Loucy (cell line): ENCODE results near the gene SAP30.

Experiments used
- EZH2phosphoT487 ChIP-seq: fragments of 200-600 bp; IDR thresholded peaks from 2 replicates; pipeline ENCODE4 v1.6.1; 2018; ENCODE audit warnings: antibody characterized with exemption, mild to moderate bottlenecking, moderate library complexity, borderline replicate concordance
- TF ChIP-seq, protein P1 (sequence below): fragments of 200-600 bp; sonication (generic); conservative IDR thresholded peaks from 2 replicates; pipeline ENCODE4 v1.5.1; 2014; ENCODE audit warnings: mild to moderate bottlenecking, antibody characterized with exemption, low read length

DNA sequence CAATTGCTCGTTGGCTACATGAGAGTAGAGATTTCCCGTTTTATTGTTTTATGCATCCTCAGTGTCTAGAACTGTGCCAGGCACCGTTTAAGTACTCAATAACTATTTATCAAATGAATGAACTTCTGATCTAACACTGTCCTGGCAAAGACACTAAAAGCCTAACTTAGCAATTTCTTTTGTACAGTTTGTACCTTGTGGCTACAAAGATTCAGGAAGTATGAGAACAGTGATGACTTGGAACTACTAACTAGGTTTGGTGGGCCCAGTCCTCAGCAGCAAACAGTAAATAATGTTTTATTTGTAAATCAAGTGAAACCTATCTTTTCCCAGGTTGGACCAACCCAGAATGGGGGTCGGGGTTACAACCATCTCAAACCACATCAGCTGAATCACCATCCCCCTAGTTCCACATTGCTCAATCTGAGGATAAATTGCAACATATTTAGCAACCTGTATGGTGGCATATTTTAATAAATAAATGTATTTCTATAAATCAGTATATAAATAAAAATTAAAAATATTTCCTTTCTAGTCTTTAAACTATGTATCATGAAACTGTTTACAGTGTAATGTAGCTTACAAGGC is 40.4 kb downstream of the SAP30 start:
- TF ChIP-seq, protein P1, sequence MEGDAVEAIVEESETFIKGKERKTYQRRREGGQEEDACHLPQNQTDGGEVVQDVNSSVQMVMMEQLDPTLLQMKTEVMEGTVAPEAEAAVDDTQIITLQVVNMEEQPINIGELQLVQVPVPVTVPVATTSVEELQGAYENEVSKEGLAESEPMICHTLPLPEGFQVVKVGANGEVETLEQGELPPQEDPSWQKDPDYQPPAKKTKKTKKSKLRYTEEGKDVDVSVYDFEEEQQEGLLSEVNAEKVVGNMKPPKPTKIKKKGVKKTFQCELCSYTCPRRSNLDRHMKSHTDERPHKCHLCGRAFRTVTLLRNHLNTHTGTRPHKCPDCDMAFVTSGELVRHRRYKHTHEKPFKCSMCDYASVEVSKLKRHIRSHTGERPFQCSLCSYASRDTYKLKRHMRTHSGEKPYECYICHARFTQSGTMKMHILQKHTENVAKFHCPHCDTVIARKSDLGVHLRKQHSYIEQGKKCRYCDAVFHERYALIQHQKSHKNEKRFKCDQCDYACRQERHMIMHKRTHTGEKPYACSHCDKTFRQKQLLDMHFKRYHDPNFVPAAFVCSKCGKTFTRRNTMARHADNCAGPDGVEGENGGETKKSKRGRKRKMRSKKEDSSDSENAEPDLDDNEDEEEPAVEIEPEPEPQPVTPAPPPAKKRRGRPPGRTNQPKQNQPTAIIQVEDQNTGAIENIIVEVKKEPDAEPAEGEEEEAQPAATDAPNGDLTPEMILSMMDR = no peak
- TF ChIP-seq EZH2phosphoT487 = no peak
